ENCODE measurements around the gene XXYLT1.

The XXYLT1 gene

GRCh38 chr3:195125646-195126045 is 145.3 kb downstream of the XXYLT1 start:
- no peak for DNase-seq

GRCh38 chr3:195124378-195124992 is 146.5 kb downstream of the XXYLT1 start:
- DNase-seq: no peak

GRCh38 chr3:195123281-195123691 is 147.7 kb downstream of the XXYLT1 start:
- no peak for DNase-seq

GRCh38 chr3:195122261-195122660 is 148.7 kb downstream of the XXYLT1 start:
- DNase-seq: no peak

GRCh38 chr3:195120267-195120601 is 150.7 kb downstream of the XXYLT1 start:
- DNase-seq: no peak

GRCh38 chr3:195119461-195120266 is 151.3 kb downstream of the XXYLT1 start:
- no peak for DNase-seq

GRCh38 chr3:195118671-195119070 is 152.3 kb downstream of the XXYLT1 start:
- DNase-seq: no peak

- DNase-seq: no peak
Observed at GRCh38 chr3:195117978-195118581, 152.9 kb downstream of the XXYLT1 start.

GRCh38 chr3:195116407-195117185 is 154.4 kb downstream of the XXYLT1 start:
- peak in 1 of 2 experiments; percentile 40 for DNase-seq

- DNase-seq: no peak
Observed at GRCh38 chr3:195115600-195116406, 155.2 kb downstream of the XXYLT1 start.

GRCh38 chr3:195114786-195115599 is 156.0 kb downstream of the XXYLT1 start:
- no peak for DNase-seq

GRCh38 chr3:195113536-195114425 is 157.2 kb downstream of the XXYLT1 start:
- no peak for DNase-seq

GRCh38 chr3:195113048-195113447 is 157.9 kb downstream of the XXYLT1 start:
- no peak for DNase-seq

- no peak for DNase-seq
Observed at GRCh38 chr3:195112361-195112791, 158.6 kb downstream of the XXYLT1 start.

GRCh38 chr3:195111766-195112165 is 159.2 kb downstream of the XXYLT1 start:
- no peak for DNase-seq

GRCh38 chr3:195111319-195111705 is 159.6 kb downstream of the XXYLT1 start:
- DNase-seq: no peak

- DNase-seq: no peak
Observed at GRCh38 chr3:195110647-195111318, 160.2 kb downstream of the XXYLT1 start.

GRCh38 chr3:195109098-195109657 is 161.8 kb downstream of the XXYLT1 start:
- DNase-seq: no peak

- no peak for DNase-seq
Observed at GRCh38 chr3:195107593-195107992, 163.4 kb downstream of the XXYLT1 start.

All from NCI-H2081 (cell line).